Stimulated activated CD4-positive, alpha-beta T cell treated with anti-CD3 and anti-CD28 coated beads, Interleukin-15, amount 100 ng/mL, for 1 hour (primary cell): ENCODE measurements around the gene TMEM131.
"Not testable (repeated sequence)": the region's sequence is repeated elsewhere in the genome, so short reads cannot be mapped to it uniquely, and the experiment has no call there.

ENCODE experiments used
- DNase-seq, 2 donors: peaks; one replicate each; pipeline ENCODE4 v3.0.0-alpha.2; 2020; ENCODE audit warnings: low read depth in 1 of 2, low spot score in 1 of 2

Gene TMEM131

DNA sequence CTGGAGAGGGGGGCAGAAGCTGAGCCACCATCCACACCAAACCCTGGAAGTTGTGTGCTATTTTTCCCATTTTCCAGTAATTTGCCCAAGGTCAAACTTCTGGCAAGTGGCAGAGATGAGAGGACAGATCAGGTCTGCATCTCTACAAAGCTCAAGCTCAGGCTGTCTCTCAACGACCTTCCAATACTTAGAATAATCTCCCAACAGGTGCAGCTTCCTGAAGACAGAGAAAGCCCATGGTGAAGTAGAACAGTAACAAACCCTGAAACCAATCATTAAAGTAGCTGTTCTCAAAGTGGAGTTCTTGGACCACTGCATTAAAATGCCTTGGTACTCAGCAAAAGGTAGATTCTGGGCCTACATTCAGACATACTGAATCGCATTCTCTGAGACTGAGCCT is 37.6 kb downstream of the TMEM131 start:
- no peak for DNase-seq

DNA sequence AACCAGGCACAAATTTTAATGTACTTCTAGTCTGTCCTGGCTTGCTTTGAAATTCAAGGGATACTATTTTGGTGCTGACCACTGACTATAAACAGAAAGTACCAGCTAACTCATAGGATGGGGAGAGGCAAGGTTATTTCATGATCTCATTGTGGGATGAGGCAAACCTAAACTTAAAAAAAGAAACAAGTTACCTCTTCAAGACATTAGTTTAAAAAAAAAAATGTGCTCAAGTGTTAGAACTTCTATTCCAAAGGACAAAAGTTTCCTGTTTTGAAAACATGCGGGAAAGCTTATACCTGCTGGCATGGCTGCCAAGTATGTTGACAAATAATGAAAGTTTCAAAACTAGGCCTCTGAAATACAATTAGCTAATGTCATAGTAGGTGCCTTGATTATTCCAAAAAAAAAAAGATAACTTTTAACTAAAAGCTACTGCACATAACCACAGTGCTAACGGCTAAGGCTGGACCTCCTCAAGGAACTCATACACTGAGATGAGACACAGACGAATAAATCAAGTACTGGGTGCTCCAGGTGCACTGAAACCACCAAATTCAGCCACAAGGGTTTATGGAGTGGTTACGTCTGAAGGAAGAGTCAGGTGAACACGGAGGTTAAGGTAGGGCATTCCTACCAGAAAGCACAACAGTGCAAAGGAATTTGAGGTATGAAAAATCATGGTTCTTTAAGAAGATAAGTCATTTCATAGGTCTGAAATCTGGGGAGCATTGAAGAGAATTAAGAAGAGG is 38.1 kb downstream of the TMEM131 start:
- DNase-seq, result no peak

DNA sequence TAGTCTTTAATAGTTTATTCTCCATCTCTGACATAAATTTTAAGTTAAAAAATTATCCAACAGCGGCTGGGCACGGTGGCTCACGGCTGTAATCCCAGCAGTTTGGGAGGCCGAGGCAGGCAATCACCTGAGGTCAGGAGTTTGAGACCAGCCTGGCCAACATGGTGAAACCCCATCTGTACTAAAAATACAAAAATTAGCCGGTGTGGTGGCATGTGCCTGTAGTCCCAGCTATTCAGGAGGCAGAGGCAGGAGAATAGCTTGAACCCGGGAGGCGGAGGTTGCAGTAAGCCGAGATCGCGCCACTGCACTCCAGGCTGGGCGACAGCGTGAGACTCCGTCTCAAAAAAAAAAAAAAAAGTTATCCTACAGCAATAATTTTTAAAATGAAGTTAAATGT is 39.0 kb downstream of the TMEM131 start:
- DNase-seq, result not testable (repeated sequence)

- DNase-seq, result no peak
Measured at GRCh38 chr2:97953853-97954252, 41.9 kb downstream of the TMEM131 start.

GRCh38 chr2:97952357-97952756 is 43.4 kb downstream of the TMEM131 start:
- DNase-seq, result no peak

DNA sequence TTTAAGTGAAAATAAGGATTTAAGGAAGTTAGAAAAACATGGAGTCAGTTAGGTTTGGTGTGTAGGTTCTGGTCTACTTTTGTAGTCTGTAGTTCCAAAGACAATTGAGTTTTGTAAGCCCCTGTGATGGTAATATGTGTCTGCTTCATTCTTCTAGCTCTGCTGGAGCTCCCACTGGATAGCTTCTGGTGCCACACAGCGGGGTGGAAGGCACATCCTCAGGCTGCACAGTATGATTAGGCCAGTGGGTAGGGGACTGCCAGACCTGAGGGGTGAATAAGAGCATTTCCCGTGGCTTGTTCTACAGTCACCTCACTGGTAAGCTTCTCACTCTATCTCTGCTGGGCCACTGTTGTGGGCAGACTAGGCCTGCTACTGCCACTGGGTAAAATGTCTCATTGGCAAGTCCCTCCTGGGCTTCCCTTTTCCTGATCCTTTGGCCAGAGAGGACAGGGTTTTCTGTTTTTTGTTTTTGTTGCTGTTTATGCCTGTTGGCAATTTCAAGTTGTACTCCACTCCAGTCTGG is 44.5 kb downstream of the TMEM131 start:
- DNase-seq, result no peak

GRCh38 chr2:97950329-97951154 is 45.2 kb downstream of the TMEM131 start:
- DNase-seq, result no peak

DNA sequence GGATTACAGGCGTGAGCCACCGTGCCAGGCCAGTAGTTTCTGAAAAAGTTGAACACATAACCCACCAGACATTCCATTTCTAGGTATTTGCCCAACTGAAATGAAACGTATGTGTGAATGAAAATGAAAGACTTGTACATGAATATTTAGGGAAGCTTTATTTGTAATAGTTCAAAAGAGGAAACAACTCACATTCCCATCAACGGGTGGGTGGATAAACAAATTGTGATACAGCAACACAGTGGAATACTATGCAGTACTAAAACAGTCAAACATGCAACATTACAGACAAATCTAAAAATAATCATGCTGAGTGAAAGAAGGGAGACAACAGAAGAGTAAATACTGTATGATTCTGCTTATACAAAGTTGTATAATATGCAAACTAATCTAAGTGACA is 46.8 kb downstream of the TMEM131 start:
- DNase-seq, result no peak

- no peak for DNase-seq
Measured at GRCh38 chr2:97945791-97946190, 50.0 kb downstream of the TMEM131 start.

DNA sequence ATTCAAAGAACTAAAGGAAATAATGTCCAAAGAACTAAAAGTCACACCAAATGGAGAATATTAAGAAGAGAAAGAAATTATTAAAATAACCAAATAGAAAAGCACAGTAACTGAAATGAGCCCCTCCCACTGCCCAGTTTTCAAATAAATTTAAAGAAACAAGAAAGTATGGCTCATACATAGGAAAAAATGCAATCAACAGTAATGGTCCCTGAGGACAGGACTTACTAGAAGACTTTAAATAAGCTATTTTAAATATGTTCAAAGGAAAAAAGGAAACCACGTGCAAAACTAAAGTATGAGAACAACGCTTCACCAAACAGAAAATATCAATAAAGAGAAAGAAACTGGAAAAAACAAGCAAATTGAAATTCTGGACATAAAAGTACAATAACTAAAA is 58.9 kb downstream of the TMEM131 start:
- no peak for DNase-seq

DNA sequence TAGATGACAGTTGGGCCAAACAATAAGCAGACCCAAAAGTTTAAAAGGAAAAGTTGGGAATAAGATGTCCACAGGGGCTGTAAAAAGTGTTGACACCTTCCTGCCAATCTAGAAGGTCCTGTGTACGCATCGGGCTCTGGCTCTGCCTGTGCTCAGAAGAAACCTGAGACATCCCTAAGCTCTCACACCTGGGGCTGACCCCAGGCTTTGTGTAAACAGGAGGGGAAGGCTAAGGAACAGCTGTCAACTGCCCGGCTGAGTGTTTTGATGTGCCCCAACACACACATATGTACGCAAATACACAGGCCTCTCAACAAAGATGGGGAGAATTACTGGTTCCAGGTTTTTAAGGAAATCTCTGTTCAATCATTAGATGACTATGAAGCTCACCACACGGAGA is 59.5 kb downstream of the TMEM131 start:
- DNase-seq, result no peak

DNA sequence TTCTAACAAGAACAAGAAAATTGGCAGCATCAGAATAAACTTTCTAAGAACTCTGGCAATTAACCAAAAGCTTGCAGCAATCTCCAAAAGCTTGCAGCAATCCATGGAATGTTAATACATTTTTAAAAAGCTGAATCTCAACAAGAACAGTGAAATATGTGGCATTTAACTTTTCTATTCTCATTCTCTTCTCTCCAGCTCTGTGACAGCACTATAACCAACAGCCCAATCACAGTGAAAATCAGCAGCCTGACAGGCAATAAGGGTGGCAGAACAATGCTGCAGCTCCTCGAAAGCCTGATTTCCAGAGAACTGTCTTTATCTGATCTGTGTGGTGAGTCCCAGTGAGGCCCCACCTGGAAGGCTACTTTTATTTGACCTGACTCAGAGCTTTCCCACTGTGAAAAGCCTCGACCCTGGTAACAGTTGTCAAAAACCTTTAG is 60.0 kb downstream of the TMEM131 start:
- no peak for DNase-seq

- DNase-seq, result no peak
Measured at GRCh38 chr2:97932975-97933662, 62.6 kb downstream of the TMEM131 start.

DNA sequence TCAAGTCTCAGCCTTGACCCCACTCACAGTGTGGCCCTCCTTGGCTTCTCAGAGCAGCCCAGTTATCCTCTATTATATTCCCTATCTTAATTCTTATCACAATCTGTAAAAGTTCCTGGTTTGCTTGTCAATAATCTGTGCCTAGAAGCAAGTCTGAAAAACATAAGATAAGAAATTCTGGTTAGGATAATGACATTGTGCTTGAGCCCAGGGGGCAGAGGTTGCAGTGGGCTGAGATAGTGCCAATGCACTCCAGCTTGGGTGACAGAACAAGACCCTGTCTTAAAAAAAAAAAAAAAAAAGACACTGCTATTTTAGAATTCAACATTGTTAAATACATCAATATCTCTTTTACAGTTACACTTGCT is 63.9 kb downstream of the TMEM131 start:
- no peak for DNase-seq

- DNase-seq, result no peak
Measured at GRCh38 chr2:97931118-97931857, 64.5 kb downstream of the TMEM131 start.

DNA sequence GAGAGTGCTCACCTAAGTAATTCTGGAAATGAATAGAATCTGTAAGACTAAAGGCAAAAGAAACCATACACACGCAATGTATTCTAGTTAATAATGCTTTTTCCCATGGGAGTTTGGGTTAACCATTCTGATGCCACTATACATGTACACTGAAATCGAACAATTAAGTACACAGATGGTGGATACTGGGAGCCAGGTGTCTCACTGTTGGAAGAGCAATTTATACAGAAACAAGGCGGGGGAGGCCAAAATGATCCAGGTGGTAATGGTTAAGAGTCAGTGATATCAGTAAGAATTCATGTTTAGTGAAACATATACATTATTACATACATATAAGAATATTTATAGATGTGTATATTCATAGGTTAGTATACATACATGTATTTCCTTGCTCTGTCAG is 67.2 kb downstream of the TMEM131 start:
- no peak for DNase-seq

GRCh38 chr2:97926946-97927345 is 68.8 kb downstream of the TMEM131 start:
- DNase-seq, result no peak

DNA sequence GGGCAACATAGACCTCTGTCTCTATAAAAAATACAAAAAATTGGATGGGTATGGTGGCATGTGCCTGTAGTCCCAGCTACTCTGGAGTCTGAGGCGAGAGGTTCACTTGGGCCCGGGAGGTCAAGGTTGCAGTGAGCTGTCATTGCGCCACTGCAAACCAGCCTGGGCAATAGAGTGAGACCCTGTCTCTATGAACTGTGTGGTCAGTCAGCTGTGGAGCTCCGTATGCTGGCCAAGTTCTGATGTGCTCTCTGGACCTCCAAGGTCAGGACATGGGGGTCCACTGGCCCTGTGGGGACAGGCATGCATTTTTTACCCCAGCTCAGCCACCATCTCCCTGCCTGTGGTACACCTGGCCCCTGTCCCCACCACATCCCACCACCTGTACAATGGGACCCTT is 71.6 kb downstream of the TMEM131 start:
- no peak for DNase-seq

GRCh38 chr2:97919858-97920257 is 75.9 kb downstream of the TMEM131 start:
- DNase-seq, result no peak

GRCh38 chr2:97918818-97919217 is 76.9 kb downstream of the TMEM131 start:
- DNase-seq, result no peak

DNA sequence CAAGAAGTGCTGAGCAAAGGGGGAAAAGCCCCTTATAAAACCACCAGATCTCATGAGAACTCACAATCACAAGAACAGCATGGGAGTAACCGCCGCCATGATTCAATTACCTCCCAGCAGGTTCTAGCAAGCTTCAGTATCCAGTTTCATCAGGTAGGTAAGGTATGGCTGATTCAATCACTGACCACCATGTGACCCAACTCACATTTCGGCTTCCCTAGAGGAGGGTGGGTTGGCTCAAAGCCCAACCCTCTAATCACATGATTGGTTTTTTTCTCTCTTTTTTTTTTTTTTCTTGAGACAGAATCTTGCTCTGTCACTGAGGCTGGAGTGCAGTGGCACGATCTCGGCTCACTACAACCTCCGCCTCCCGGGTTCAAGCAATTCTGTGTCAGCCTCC is 78.1 kb downstream of the TMEM131 start:
- not testable (repeated sequence) for DNase-seq
